LHCN-M2 (cell line): ENCODE data around the gene FBXL17. TPM values are rescaled to one million over a fixed set of nuclear protein-coding genes. Genes with fewer than 3 reads are reported as not detected.

Source experiments
- DNase-seq: peaks from one replicate; pipeline ENCODE4 v3.0.0-alpha.2; 2012; ENCODE audit warnings: low read depth
- total RNA-seq: library from RNA; depleted of rRNA; stranded (reverse); fragments of >200 nt; gene quantifications from 2 replicates; pipeline ENCODE4 v1.2.3, GENCODE V29; 2014

FBXL17 gene
- total RNA-seq, 1 experiment from 2014 or later = 23.4 TPM

DNA sequence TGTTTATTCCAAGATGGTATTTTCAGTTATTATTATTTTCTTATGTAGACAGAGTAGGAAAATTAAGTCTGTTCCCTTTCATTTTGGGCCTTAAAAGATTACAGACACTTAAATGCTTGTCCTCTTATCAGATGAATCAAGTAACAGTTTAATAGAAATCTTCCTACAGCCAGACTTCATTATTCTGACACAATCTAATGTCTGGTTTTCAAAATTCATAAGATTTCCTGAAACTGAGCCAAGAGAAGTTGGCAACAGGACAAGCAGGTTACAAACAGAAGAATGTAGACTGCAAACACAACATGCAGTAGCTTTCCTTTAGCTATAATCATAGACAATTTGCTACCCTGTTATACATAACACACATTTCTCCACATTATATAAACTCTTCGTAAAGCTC, 130.5 kb downstream of the FBXL17 start:
- no peak for DNase-seq

DNA sequence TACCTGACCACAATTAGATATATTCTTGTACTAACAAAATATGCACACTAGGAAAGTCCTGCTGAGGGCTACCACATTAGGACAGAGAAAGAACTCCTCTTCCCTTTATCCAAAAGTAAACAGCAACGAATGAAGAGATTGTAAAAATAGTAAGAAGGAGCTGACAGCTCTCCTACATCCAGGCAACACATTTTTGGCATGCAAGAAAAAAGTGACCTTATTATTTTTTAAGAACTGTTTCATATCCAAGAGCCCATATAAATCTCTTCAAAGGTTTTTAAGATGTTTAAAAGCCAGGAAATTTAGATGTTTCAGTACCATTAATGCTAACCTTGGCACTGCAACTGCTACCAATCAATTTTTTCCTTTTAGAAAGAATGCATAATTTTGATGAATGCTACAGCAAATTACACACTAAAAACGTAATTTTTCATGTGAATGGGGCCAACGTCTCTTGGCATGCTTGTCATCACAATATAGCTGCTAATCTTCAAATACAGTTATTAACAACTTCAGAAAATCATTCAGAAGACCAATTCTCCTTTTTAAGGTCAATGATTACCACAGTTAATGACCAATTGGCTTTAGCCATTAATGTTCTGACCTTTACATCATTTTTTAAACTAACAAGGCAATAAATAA, 132.0 kb downstream of the FBXL17 start:
- DNase-seq = no peak

DNA sequence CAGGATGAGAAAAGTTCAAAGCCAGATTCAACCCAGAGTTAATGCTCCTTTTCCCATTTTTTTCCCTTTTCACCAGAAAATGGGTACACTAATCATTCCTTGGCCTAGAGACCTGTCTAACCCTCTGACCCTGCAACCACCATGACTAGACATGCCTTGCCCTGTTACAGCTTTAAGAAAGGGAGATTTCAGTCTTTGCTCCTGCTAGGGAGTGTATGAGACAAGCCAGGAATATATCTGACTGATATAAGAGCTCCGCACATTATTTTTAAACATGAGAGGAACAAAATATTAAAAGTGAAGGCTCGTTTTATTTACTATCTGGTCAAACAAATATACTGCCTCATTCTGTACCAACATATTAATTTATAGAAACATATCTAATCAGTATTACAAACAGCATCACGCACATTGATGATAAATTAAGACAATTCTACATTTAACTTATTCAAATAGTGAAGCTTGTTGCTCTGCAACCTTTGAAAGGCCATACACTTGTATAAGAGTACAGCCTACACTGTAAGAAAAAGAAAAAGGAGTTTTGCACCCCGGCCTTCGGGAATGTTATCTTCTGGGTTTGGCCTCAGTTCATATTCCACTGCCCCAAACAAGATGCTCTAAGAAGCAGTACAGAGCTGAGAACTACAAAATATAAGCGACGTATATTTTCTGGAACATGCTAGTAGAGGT, 132.7 kb downstream of the FBXL17 start:
- no peak for DNase-seq

- no peak for DNase-seq
Measured at GRCh38 chr5:108238936-108239887, 142.7 kb downstream of the FBXL17 start.

GRCh38 chr5:108238461-108238860, 143.4 kb downstream of the FBXL17 start:
- DNase-seq = peak; percentile 13

DNA sequence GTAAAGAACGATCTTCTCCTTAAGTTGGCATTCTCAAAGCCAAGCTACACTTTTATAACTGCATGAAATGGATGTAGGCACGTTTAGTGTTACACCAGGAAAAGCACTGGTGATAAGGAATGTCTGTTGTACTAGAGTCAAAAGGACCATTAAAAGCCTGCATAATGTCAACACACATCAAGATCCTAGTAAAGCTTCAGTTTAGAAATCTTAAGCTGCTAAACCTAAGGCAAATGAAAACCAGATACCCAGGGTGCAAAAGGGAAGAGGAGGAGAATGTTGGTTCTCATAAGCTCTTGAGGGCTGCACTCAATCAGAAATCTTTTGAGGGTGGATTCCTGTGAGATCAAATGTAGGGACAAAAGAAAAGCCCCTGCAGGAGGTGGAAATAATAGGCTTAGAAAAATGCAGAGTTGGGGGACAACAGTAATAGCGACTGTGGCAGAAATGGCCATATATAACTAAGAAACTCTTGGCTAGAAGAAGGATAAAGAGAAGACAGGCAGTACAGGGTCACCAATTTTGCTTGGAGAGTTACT, 148.2 kb downstream of the FBXL17 start:
- DNase-seq = no peak

GRCh38 chr5:108232805-108233204, 149.1 kb downstream of the FBXL17 start:
- no peak for DNase-seq

GRCh38 chr5:108222011-108222410, 159.9 kb downstream of the FBXL17 start:
- DNase-seq = no peak

DNA sequence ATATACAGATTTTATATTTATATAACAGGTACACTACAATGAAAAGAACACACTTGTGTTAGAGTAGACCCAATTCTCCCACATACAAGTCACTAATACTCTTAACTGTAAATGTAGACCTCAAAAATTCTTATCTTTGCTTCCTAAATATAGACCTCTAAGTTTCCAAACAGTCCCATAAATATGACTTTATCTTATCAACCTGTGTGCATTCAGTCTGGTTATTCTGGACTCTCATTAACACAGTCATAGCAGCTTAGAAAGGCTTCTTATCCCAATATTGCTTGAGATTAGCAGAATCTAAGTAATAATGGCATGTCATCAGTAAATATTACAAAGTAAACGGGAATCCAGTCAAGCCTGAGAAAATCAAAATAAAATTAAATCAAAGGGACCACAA, 161.1 kb downstream of the FBXL17 start:
- no peak for DNase-seq

DNA sequence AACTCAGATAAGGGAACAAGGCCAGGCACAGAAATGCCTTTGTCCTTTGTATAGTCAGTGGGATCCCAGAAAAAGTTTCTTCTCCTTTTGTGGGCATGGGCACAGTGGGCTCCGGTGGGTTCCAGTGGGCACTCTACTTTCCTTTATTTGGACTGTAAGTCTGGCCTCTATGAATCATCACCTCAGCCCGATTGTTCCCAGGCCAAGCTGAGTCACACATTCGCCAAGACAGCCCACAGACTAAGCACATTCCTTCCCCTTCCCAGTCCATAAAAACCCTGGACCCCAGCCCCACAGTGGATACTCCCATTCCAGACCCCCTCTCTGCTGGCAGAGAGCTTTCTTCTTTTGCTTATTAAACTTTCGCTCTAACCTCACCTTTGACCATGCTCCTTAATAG, 165.0 kb downstream of the FBXL17 start:
- DNase-seq = peak; percentile 65

DNA sequence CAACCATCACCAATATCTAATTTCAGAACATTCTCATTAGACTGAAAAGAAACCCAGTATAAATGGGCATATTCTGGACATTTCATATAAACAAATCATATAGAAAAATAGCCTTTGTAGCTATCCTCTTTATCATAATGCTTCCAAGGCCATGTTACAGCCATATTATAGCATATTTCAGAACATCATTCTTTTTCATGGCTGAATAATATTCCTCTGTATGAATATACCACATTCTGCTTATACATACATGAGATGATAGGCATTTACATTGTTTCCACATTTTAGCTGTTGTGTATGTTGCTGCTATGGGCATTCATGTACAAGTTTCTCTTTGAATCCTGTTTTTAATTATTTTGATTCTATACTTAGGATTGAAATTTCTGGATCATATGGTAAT, 167.0 kb downstream of the FBXL17 start:
- DNase-seq = no peak

DNA sequence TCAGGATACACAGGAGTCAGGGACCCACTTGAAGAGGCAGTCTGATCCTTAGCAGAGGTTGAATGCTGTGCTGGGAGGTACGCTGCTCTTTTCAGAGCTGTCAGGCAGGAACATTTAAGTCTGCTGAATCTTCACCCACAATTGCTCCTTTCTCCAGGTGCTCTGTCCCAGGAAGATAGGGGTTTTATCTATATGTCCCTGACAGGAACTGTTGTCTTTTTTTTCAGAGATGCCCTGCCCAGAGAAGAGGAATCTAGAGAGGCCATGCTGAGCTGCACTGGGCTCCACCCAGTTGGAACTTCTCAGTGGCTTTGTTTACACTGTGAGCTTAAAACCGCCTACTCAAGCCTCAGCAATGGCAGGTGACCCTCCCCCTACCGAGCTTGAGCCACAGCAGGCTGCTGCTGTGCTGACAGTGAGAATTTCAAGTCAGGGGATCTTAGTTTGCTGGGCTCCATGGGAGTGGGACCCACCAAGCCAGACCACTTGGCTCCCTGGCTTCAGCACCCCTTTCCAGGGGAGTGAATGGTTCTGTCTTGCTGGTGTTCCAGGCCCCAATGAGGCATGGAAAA, 169.0 kb downstream of the FBXL17 start:
- no peak for DNase-seq

DNA sequence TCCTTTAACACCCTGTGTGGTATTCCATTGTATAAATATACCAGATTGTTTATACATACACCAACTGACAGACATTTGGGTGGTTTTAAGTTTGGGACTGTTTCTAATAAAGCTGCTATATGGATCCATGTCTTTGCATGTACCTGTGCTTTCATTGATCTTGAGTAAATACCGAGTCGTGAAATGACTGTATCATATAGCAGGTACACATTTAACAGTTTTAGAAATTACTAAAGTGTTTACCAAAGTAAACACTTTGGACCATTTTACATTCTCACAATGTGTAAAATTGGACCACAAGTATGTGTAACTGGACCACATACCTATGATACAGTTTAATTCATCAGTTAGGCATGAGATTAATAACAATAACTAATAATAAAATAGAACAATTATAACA, 175.2 kb downstream of the FBXL17 start:
- DNase-seq = no peak

DNA sequence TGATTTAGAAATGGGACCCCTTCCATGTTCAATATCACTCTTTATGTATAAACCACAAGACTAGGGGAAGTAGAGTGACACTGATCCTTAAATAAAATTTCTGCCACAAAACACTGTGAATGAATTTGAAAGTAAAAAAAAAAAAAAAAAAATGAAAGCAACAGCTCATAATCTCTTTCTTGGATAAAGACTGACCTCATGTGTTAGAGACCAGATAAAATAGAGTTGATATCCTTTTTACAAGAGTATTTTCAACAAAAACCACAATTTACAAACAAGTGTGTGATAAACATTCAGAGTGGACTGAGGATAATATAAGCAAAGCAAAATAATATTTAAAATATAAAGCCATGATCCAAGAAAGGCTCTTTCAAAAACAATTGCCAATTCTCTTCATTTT, 180.2 kb downstream of the FBXL17 start:
- no peak for DNase-seq

GRCh38 chr5:108196276-108196675, 185.6 kb downstream of the FBXL17 start:
- peak; percentile 25 for DNase-seq

DNA sequence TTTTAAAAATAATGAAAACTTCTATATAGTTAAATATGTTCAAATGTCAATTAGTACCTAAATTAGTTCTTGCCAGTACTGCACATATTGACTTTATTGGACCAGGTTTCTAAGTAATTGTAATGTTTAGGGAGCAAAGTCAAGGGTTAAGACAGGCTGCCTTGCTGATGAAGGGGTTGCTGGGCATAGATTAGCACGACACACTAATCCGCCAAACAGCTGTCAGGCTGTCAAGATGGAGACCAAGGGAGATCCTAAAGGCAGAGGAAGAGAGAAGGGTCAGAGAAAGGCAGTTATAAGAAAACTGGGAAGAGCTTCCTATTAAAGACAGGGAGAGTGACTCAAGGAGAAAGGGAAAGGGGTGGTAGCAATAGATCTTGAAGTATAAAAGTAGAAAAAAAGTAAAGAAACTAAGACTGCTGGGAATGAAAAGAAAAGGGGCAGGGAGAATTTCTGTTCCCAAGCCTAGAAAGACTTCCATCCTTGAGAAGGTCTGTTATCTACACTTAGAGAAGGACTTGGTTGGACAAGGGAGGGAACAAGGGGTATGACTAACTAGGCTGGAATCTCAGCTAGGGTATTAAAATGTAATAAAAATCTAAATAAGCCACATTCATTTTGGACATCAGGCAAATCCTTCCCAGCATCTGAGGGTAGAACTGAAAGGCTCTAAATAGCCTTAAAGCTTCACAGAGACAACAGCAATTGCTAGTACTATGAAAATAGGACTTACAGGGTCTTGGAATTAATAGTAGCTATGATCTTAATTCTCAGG, 188.7 kb downstream of the FBXL17 start:
- peak; percentile 82 for DNase-seq

DNA sequence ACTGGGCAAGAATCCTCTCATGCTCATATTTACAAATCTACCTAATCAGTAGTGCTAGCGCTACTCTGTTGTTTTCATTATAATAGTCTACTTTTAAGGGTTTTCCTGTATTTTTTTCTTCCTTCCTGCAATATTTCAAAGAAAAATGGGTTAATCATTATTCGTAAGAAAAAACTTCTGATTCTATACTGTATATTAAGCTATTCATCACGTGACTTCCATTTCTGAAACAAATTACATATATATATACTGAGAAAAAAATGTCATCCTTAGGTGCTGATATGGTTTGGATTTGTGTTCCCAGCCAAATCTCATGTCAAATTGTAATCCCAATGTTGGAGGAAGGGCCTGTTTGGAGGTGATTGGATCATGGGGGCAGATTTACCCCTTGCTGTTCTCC, 197.0 kb downstream of the FBXL17 start:
- DNase-seq = no peak

GRCh38 chr5:108181975-108182374, 199.9 kb downstream of the FBXL17 start:
- DNase-seq = no peak

DNA sequence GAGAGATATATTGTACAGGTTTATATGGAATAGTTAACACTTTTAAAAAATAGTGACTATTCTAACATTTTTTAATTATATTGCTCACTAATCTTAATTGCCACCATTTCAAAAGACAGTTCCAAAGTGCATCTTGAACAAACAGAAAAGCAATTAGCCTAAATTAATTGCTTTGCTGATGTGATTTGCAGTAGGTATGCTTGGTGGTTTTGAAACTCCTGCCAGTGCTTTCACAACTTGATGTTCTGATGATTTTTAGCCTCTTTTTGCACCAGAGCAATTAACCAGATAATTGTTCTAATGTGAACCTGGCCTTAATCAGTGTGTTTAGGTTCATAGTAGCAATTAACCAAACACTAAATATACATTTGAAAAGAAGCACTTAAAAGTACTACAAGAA, 207.6 kb downstream of the FBXL17 start:
- DNase-seq = no peak

DNA sequence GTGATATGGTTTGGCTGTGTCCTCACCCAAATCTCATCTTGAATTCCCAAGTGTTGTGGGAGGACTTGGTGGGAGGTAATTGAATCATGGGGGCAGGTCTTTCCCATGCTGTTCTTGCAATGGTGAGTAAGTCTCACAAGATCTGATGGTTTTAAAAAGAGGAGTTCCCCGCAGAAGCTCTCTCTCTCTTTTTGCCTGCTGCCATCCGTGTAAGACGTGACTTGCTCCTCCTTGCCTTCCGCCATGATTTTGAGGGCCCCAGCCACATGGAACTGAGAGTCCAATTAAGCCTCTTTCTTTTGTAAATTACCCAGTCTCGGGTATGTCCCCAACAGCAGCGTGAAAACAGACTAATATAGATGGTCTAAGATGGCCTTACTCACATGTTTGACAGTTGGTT, 210.1 kb downstream of the FBXL17 start:
- no peak for DNase-seq

- DNase-seq = no peak
Measured at GRCh38 chr5:108168915-108169314, 213.0 kb downstream of the FBXL17 start.
